ENCODE data around the gene POMGNT2.

The POMGNT2 gene

DNA sequence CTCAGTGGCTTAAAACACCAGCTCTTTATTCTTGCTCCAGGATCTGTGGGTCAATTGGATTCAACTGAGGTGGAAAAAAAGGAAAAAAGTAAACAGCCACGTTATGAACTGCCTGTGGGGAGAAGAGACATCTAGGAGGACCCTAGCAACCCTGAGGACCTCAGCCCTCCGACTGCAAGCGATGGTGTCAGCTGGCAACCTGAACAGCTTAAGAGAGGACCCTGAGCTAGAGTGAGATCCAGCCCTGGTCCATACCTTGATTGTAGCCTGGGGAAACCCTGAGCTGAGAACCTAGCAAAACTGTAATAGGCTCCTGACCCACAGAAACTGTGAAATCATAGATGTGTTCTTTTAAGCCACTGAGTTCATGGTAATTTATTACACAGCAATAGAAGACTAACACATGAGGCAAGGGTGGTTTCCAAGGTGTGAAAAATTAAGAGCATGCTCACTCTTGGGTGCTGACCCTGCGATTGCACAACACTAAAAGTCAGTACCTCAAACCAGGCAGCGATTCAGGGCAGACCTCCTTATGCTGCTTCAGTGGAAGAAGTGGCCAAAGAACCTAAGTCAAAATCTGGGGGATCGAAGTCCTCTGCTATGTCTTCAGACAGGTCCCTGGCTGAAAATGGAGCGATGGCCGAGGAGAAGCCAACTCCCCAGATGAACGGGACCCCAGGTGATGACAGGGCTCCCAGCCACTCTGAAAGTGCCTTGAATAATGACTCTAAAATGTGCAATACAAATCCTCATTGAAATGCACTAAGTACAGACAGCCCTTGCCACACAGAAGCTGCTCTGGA, 69.1 kb downstream of the POMGNT2 start:
- DNase-seq (ENCODE audit: insufficient read length) = no peak
- FAIRE-seq = no peak
- no peak for TF ChIP-seq POLR2A (IDR thresholded peaks at IDR 0.05; ENCODE audit: low read depth, low read length)
- no peak for TF ChIP-seq POLR2AphosphoS5 (IDR thresholded peaks at IDR 0.05; ENCODE audit: low read depth, low read length)
- no peak for TF ChIP-seq TAF1 (IDR thresholded peaks at IDR 0.05; ENCODE audit: borderline replicate concordance, low read depth, low read length)

GRCh38 chr3:43035801-43036365, 70.0 kb downstream of the POMGNT2 start:
- FAIRE-seq (no peak), DNase-seq (ENCODE audit: insufficient read length) (no peak)
- no peak for TF ChIP-seq TAF1 (IDR thresholded peaks at IDR 0.05; ENCODE audit: borderline replicate concordance, low read depth, low read length)
- no peak for TF ChIP-seq POLR2A (IDR thresholded peaks at IDR 0.05; ENCODE audit: low read depth, low read length)
- TF ChIP-seq POLR2AphosphoS5 (IDR thresholded peaks at IDR 0.05; ENCODE audit: low read depth, low read length) = no peak

GRCh38 chr3:43034911-43035310, 71.0 kb downstream of the POMGNT2 start:
- no peak for DNase-seq (ENCODE audit: insufficient read length)
- no peak for FAIRE-seq
- TF ChIP-seq POLR2AphosphoS5 (IDR thresholded peaks at IDR 0.05; ENCODE audit: low read depth, low read length) = no peak
- TF ChIP-seq TAF1 (IDR thresholded peaks at IDR 0.05; ENCODE audit: borderline replicate concordance, low read depth, low read length) = no peak
- TF ChIP-seq POLR2A (IDR thresholded peaks at IDR 0.05; ENCODE audit: low read depth, low read length) = no peak

DNA sequence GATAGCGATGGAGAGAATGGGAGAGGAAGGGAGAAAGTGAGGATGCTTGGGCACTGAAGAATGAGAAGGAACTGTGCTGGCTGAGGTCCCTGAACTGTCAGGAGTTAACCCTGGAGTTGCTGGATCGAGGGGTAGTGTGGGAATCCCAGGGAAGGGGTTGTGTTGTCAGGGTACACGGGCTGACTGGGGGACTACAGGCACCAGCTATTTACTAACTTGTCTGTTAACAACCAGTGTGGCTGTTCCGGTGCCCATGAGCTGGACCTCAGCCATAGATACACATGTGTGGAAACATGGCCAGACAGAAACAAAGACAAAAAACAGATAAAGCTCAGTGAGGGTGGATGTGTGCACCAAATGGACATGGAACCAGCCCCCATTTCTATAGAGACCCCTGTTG, 71.7 kb downstream of the POMGNT2 start:
- TF ChIP-seq POLR2AphosphoS5 (IDR thresholded peaks at IDR 0.05; ENCODE audit: low read depth, low read length) = no peak
- TF ChIP-seq POLR2A (IDR thresholded peaks at IDR 0.05; ENCODE audit: low read depth, low read length) = no peak
- FAIRE-seq = no peak
- DNase-seq (ENCODE audit: insufficient read length) = no peak

- no peak for FAIRE-seq
- TF ChIP-seq TAF1 (IDR thresholded peaks at IDR 0.05; ENCODE audit: borderline replicate concordance, low read depth, low read length) (no peak), POLR2AphosphoS5 (IDR thresholded peaks at IDR 0.05; ENCODE audit: low read depth, low read length) (no peak), POLR2A (IDR thresholded peaks at IDR 0.05; ENCODE audit: low read depth, low read length) (no peak)
- DNase-seq (ENCODE audit: insufficient read length) = no peak
Observed at GRCh38 chr3:43032646-43033628, 72.9 kb downstream of the POMGNT2 start.

DNA sequence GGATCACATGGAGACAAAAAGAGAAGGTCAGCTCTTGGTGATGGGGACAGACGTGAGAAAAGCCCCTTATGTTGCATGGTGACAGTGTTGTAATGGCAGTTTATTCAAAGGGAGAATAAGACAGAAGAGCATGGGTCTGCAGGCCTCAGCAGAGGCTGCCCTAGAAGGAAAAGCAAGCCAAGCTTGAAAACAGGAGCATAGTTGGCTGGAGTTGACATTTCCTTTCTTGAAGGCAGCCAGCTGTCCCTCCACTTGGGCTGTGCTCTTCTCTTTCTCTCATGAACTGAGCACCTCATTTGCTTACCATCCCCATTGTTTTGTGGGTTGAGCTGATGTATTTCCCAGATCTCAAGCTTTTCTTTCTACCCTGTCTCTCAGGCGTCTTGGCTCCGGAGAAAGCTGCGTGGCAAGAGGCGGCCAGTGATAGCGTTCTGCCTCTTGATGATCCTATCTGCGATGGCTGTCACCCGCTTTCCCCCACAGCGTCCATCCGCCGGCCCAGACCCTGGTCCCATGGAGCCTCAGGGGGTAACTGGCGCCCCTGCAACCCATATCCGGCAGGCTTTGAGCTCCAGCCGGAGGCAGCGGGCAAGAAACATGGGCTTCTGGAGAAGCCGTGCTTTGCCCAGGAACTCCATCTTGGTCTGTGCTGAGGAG, 73.9 kb downstream of the POMGNT2 start:
- DNase-seq (ENCODE audit: insufficient read length) (no peak), FAIRE-seq (no peak)
- TF ChIP-seq POLR2A (IDR thresholded peaks at IDR 0.05; ENCODE audit: low read depth, low read length) (no peak), TAF1 (IDR thresholded peaks at IDR 0.05; ENCODE audit: borderline replicate concordance, low read depth, low read length) (no peak)

DNA sequence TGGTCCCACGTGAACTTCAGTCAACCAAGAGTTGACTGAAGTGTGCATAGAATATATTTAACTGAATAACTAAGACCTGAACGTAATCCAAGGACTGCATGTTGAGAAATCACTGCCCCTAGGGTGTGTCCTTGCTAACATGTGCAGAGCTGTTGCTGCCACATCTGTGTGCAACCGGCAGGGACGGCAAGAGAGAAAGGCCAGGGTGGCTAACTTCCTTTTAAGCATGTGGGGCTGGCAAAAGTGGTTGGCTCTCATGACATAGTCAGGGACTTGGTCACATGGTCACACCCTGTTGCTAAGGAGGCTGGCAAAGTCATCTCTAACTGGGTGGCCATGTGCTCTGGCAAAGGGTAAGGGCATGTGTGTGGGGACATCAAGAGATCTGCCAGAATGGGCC, 74.4 kb downstream of the POMGNT2 start:
- FAIRE-seq (no peak), DNase-seq (ENCODE audit: insufficient read length) (no peak)
- TF ChIP-seq POLR2A (IDR thresholded peaks at IDR 0.05; ENCODE audit: low read depth, low read length) (no peak), TAF1 (IDR thresholded peaks at IDR 0.05; ENCODE audit: borderline replicate concordance, low read depth, low read length) (no peak), POLR2AphosphoS5 (IDR thresholded peaks at IDR 0.05; ENCODE audit: low read depth, low read length) (no peak)

DNA sequence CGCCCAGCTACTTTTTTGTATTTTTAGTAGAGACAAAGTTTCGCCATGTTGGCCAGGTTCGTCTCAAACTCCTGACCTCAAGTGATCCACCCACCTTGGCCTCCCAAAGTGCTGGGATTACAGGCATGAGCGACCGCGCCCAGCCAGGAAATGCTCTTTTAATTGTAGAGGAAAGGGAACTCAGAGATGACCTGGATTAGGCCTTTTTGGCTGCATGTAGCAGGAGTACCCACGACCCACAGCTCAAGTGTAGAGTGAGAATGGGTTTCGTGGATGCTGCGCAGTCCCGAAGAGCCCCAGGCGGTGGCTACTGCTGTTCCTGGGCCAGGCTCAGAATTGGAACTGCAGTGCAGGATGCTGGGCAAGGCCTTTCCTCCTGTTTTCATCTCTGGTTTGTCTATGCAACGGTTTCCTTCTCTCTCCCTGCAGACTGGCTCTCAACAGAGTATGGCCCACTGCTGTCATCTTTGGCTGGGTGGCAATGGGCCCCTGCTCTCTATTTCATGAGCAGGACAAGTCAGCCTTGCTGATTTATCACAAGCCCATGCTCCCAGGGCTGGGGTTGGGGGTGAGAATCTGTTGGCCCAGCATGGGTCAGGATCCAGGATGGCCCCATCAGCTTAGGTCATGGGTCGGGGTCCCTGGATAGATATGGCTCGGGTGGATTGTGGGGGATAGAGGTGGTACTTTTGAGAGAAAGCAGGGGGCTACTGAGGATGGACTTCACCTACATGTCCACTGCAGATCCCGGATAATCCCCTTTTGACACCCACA, 75.5 kb downstream of the POMGNT2 start:
- DNase-seq (ENCODE audit: insufficient read length) (no peak), FAIRE-seq (no peak)
- TF ChIP-seq TAF1 (IDR thresholded peaks at IDR 0.05; ENCODE audit: borderline replicate concordance, low read depth, low read length) = no peak
